H1 (cell line): Measurements from ENCODE around the gene RAB1A. TPM values are rescaled to one million over a fixed set of nuclear protein-coding genes. Genes with fewer than 3 reads are reported as not detected.

Experiments used
- CTCF ChIA-PET: fragments of 300-600 bp; sonication (Branson Sonifier 250); formaldehyde crosslinking; loops from one replicate; lab custom pipeline; 2021; ENCODE audit not compliant: partially characterized antibody; lab: Charles Lee
- POLR2A ChIA-PET: fragments of 300-600 bp; sonication (Branson Sonifier 250); formaldehyde crosslinking; loops from one replicate; lab custom pipeline; 2021; ENCODE audit warnings: inconsistent platforms; ENCODE audit not compliant: partially characterized antibody; lab: Charles Lee
- DNase-seq, 2 experiments: peaks; one replicate each; pipeline versions ENCODE4 v3.0.0 to v3.0.0-alpha.2; 2010 to 2022; ENCODE audit warnings: low spot score in 2 of 2, low read depth in 1 of 2, mixed read lengths in 1 of 2
- FAIRE-seq: peaks from 2 replicates; lab custom pipeline; 2011; peaks lifted over from hg19 to GRCh38; lab: Jason Lieb, UNC
- H2AFZ ChIP-seq: 2 replicates; pipeline ENCODE4 v1.8.1; 2012; ENCODE audit warnings: low read length, inconsistent platforms
- H2AK5ac ChIP-seq: 2 replicates; pipeline ENCODE4 v1.6.1; 2013; ENCODE audit warnings: low read depth, low read length
- H2BK120ac ChIP-seq: replicated peaks from 2 replicates; pipeline ENCODE3; 2013; ENCODE audit warnings: low read depth, low read length, inconsistent platforms
- H2BK12ac ChIP-seq: 2 replicates; pipeline ENCODE4 v1.6.1; 2013; ENCODE audit warnings: low read depth, low read length
- H2BK15ac ChIP-seq: 2 replicates; pipeline ENCODE4 v1.6.1; 2013; ENCODE audit warnings: low read length
- H2BK20ac ChIP-seq: 2 replicates; pipeline ENCODE4 v1.6.1; 2013; ENCODE audit warnings: low read length
- H2BK5ac ChIP-seq: 2 replicates; pipeline ENCODE4 v1.6.1; 2013; ENCODE audit warnings: low read depth, low read length
- H3K14ac ChIP-seq: 2 replicates; pipeline ENCODE4 v1.6.1; 2013; ENCODE audit warnings: inconsistent platforms; ENCODE audit not compliant: insufficient read length
- H3K18ac ChIP-seq: 2 replicates; pipeline ENCODE4 v1.6.1; 2013; ENCODE audit warnings: low read length; ENCODE audit errors: extremely low read depth
- H3K23ac ChIP-seq: 2 replicates; pipeline ENCODE4 v1.6.1; 2013; ENCODE audit warnings: inconsistent platforms; ENCODE audit not compliant: insufficient read length
- H3K23me2 ChIP-seq: 2 replicates; pipeline ENCODE4 v1.6.1; 2013; ENCODE audit warnings: low read depth, low read length
- H3K27ac ChIP-seq: 2 replicates; pipeline ENCODE4 v1.6.1; 2011; ENCODE audit warnings: low read depth, low read length, inconsistent platforms
- H3K27me3 ChIP-seq, 4 experiments: replicated peaks in 1 of 4; 1 replicate in 1 of 4; 2 replicates in 3 of 4; pipeline versions ENCODE4 v1.6.1 to v1.8.1; 2011 to 2013; ENCODE audit warnings: low read length in 3 of 4, mild to moderate bottlenecking in 3 of 4, inconsistent platforms in 2 of 4, mixed read lengths in 2 of 4, moderate library complexity in 1 of 4; ENCODE audit not compliant: control insufficient read depth in 3 of 4, insufficient read depth in 3 of 4; ENCODE audit errors: extremely low read depth in 1 of 4
- H3K36me3 ChIP-seq, 4 experiments: 2 replicates each; pipeline versions ENCODE4 v1.6.1 to v1.8.1; 2011 to 2013; ENCODE audit warnings: mild to moderate bottlenecking in 4 of 4, low read length in 3 of 4, moderate library complexity in 2 of 4, control low read depth in 1 of 4, inconsistent platforms in 1 of 4; ENCODE audit not compliant: insufficient read depth in 4 of 4, control insufficient read depth in 2 of 4
- H3K4ac ChIP-seq: replicated peaks from 2 replicates; pipeline ENCODE3; 2013; ENCODE audit warnings: low read length, low read depth, mixed read lengths, inconsistent platforms; ENCODE audit not compliant: insufficient read length
- H3K4me1 ChIP-seq, 4 experiments: replicated peaks in 1 of 4; 1 replicate in 1 of 4; 2 replicates in 3 of 4; pipeline versions ENCODE4 v1.6.1 to v1.8.1; 2011 to 2013; ENCODE audit warnings: low read length in 3 of 4, inconsistent platforms in 2 of 4, mixed read lengths in 1 of 4; ENCODE audit not compliant: insufficient read depth in 4 of 4, control insufficient read depth in 3 of 4
- H3K4me2 ChIP-seq, 2 experiments: 2 replicates each; pipeline versions ENCODE4 v1.6.1 to v1.8.1; 2011 to 2013; ENCODE audit warnings: low read depth in 2 of 2, low read length in 2 of 2, control low read depth in 1 of 2, inconsistent platforms in 1 of 2, mild to moderate bottlenecking in 1 of 2; ENCODE audit not compliant: insufficient read depth in 1 of 2
- H3K4me3 ChIP-seq, 4 experiments: fragments of 200-600, 300-600 bp in 1 of 4; sonication (generic), shearing (Covaris generic), sonication (Bioruptor Twin) in 1 of 4; 2 replicates each; pipeline versions ENCODE4 v1.5.1 to v1.8.1; 2011 to 2016; ENCODE audit warnings: low read length in 4 of 4, low read depth in 3 of 4, control low read depth in 2 of 4, inconsistent platforms in 2 of 4, mild to moderate bottlenecking in 2 of 4, mixed read lengths in 1 of 4, moderate library complexity in 1 of 4; ENCODE audit not compliant: insufficient read depth in 2 of 4; ENCODE audit errors: extremely low read depth in 1 of 4
- H3K56ac ChIP-seq: replicated peaks from 2 replicates; pipeline ENCODE3; 2013; ENCODE audit warnings: low read depth, mild to moderate bottlenecking, mixed read lengths, low read length, inconsistent platforms; ENCODE audit not compliant: insufficient read length
- H3K79me1 ChIP-seq: 2 replicates; pipeline ENCODE4 v1.6.1; 2013; ENCODE audit warnings: low read depth, low read length, control low read depth
- H3K79me2 ChIP-seq, 2 experiments: 2 replicates each; pipeline versions ENCODE4 v1.6.1 to v1.8.1; 2012 to 2013; ENCODE audit warnings: low read length in 2 of 2, mild to moderate bottlenecking in 2 of 2, inconsistent platforms in 1 of 2; ENCODE audit not compliant: insufficient read depth in 2 of 2, control insufficient read depth in 1 of 2
- H3K9ac ChIP-seq, 4 experiments: replicated peaks in 1 of 4; 1 replicate in 1 of 4; 2 replicates in 3 of 4; pipeline versions ENCODE4 v1.6.1 to v1.8.1; 2011 to 2013; ENCODE audit warnings: low read depth in 3 of 4, low read length in 3 of 4, control low read depth in 2 of 4, mild to moderate bottlenecking in 2 of 4, moderate library complexity in 2 of 4, inconsistent platforms in 1 of 4; ENCODE audit errors: extremely low read depth in 1 of 4
- H3K9me3 ChIP-seq, 2 experiments: 2 replicates each; pipeline versions ENCODE4 v1.6.1 to v1.8.1; 2012 to 2013; ENCODE audit warnings: mild to moderate bottlenecking in 2 of 2, moderate library complexity in 2 of 2, control low read depth in 1 of 2, inconsistent platforms in 1 of 2, low read depth in 1 of 2, low read length in 1 of 2, mixed read lengths in 1 of 2; ENCODE audit not compliant: insufficient read depth in 2 of 2
- H4K20me1 ChIP-seq, 2 experiments: replicated peaks in 1 of 2; 2 replicates each; pipeline versions ENCODE3 to v1.8.1; 2011 to 2013; ENCODE audit warnings: inconsistent platforms in 2 of 2, low read length in 2 of 2, mild to moderate bottlenecking in 1 of 2; ENCODE audit not compliant: insufficient read depth in 2 of 2, control insufficient read depth in 1 of 2
- H4K5ac ChIP-seq: 2 replicates; pipeline ENCODE4 v1.6.1; 2013; ENCODE audit warnings: low read length, low read depth, mixed read lengths, inconsistent platforms; ENCODE audit not compliant: insufficient read length
- H4K8ac ChIP-seq: 2 replicates; pipeline ENCODE4 v1.8.0; 2013; ENCODE audit warnings: mild to moderate bottlenecking, moderate library complexity, low read length, inconsistent platforms; ENCODE audit not compliant: insufficient read depth; ENCODE audit errors: extremely low read depth
- H4K91ac ChIP-seq: replicated peaks from 2 replicates; pipeline ENCODE3; 2013; ENCODE audit warnings: low read length, mixed read lengths, inconsistent platforms; ENCODE audit not compliant: insufficient read length
- CTCF ChIP-seq, 3 experiments: IDR thresholded peaks; 1 replicate in 2 of 3; 2 replicates in 1 of 3; pipeline versions ENCODE4 v1.5.1 to v1.6.1; 2011; ENCODE audit warnings: low read length in 3 of 3, mild to moderate bottlenecking in 3 of 3, inconsistent platforms in 2 of 3, low read depth in 1 of 3, moderate library complexity in 1 of 3; ENCODE audit not compliant: insufficient read depth in 1 of 3; ENCODE audit errors: control extremely low read depth in 1 of 3
- EGR1 ChIP-seq: IDR thresholded peaks from 2 replicates; pipeline ENCODE4 v1.6.1; 2011; ENCODE audit warnings: low read depth, low read length, borderline replicate concordance
- EP300 ChIP-seq, 2 experiments: IDR thresholded peaks; 1 replicate in 1 of 2; 2 replicates in 1 of 2; pipeline ENCODE4 v1.6.1; 2011 to 2012; ENCODE audit warnings: low read depth in 2 of 2, low read length in 2 of 2, mild to moderate bottlenecking in 2 of 2, borderline replicate concordance in 1 of 2, inconsistent platforms in 1 of 2, moderate library complexity in 1 of 2
- FOSL1 ChIP-seq: IDR thresholded peaks from 2 replicates; pipeline ENCODE4 v1.6.1; 2011; ENCODE audit warnings: mild to moderate bottlenecking, low read depth, low read length, moderate library complexity; ENCODE audit not compliant: insufficient read depth
- MAFK ChIP-seq: IDR thresholded peaks from 2 replicates; pipeline ENCODE4 v1.6.1; 2012; ENCODE audit warnings: low read depth, mild to moderate bottlenecking, improper control_type of control experiment, low read length
- RXRA ChIP-seq: IDR thresholded peaks from 2 replicates; pipeline ENCODE4 v1.6.1; 2011; ENCODE audit warnings: low read depth, mild to moderate bottlenecking, low read length, moderate library complexity; ENCODE audit not compliant: insufficient read depth
- SAP30 ChIP-seq: fragments of 300-600 bp; sonication (generic); IDR thresholded peaks from 2 replicates; pipeline ENCODE4 v1.7.1; 2012; ENCODE audit warnings: low read length, moderate library complexity, mild to moderate bottlenecking, inconsistent platforms; ENCODE audit not compliant: insufficient read depth, insufficient replicate concordance
- SP4 ChIP-seq: IDR thresholded peaks from 2 replicates; pipeline ENCODE4 v1.6.1; 2012; ENCODE audit warnings: low read length, inconsistent platforms
- YY1 ChIP-seq: IDR thresholded peaks from 2 replicates; pipeline ENCODE4 v1.6.1; 2011; ENCODE audit warnings: low read depth, mild to moderate bottlenecking, low read length
- ZNF274 ChIP-seq: IDR thresholded peaks from 2 replicates; pipeline ENCODE4 v1.7.0; 2012; ENCODE audit warnings: low read length, borderline replicate concordance; ENCODE audit errors: extremely low read depth
- WGBS, 2 experiments: shearing (Covaris generic) in 1 of 2; methylation state at CpG; one replicate each; pipeline versions ENCODE4 v1.1.6 to v1.1.7; 2013 to 2015; ENCODE audit warnings: low lambda C conversion rate in 2 of 2, mixed read lengths in 2 of 2, inconsistent platforms in 1 of 2, low coverage in 1 of 2, missing lambda C conversion rate in 1 of 2; ENCODE audit not compliant: insufficient replicate concordance in 2 of 2, insufficient coverage in 1 of 2, insufficient read length in 1 of 2; ENCODE audit errors: extremely low coverage in 1 of 2, missing lambda C conversion rate in 1 of 2; 5-methylcytosine and 5-hydroxymethylcytosine counted together
- polyA plus RNA-seq, 7 experiments: library from polyadenylated mRNA; depleted of rRNA in 3 of 7; stranded (reverse) in 5 of 7; unstranded in 2 of 7; fragments of >200 nt in 5 of 7; fragments of 200-250 nt in 2 of 7; gene quantifications; 1 replicate in 5 of 7; 2 replicates in 1 of 7; 4 replicates in 1 of 7; pipeline versions ENCODE4 v1.2.1 to v1.2.3, GENCODE V29; 2011 to 2013; ENCODE audit warnings: missing spikeins in 2 of 7, mixed read lengths in 2 of 7
- total RNA-seq: library from RNA; stranded (reverse); fragmentation: NEBNext Ultra II Directional; extraction: Animal tissue kit (Norgen Biotek cat#: 25700); gene quantifications from 2 replicates; pipeline ENCODE4 v1.2.1, GENCODE V29; 2021

Gene RAB1A
- total and polyA plus RNA-seq, 2 of the 8 experiments (the other 6 are each of a cell fraction or from before 2014, with no cell fraction given): 77.9 to 120 TPM

GRCh38 chr2:65070856-65071255, 59.0 kb downstream of the RAB1A start:
- H2BK12ac ChIP-seq: no peak overlapping the region
- H2AK5ac ChIP-seq: no peak overlapping the region
- H3K79me2 ChIP-seq: peaks cover 0 to 24% of the 10 kb centered on the region in 2 experiments; a peak in 2 of 4 replicates
- no peaks in the 10 kb centered on the region for H3K23me2 ChIP-seq
- H3K56ac ChIP-seq: no peak overlapping the region
- H2BK120ac ChIP-seq: no peak overlapping the region
- no peak overlapping the region for H3K4me3 ChIP-seq
- no peak overlapping the region for H3K4me2 ChIP-seq
- no peak overlapping the region for H3K4ac ChIP-seq
- H3K36me3 ChIP-seq: peaks cover 20 to 63% (median 36%) of the 10 kb centered on the region in 4 experiments
- no peak overlapping the region for H4K8ac ChIP-seq
- H3K9ac ChIP-seq: no peak overlapping the region
- ChIA-PET CTCF (interaction anchor here (0.7 to 2.6 kb wide), 16 partner anchors 12 to 152 kb away, joined by 3 to 20 read pairs (median 4); no protein-coding TSS in a partner anchor), POLR2A (interaction anchor here (0.8 to 3.8 kb wide), 5 partner anchors 12 to 15 kb away, joined by 3 to 33 read pairs (median 3); partner anchors contain the start of gene CEP68)
- H2BK15ac ChIP-seq: no peak overlapping the region
- no peak overlapping the region for H3K23ac ChIP-seq
- H4K20me1 ChIP-seq: peaks cover 14 to 16% of the 10 kb centered on the region in 2 experiments
- DNase-seq (no peak), FAIRE-seq (no peak)
- no peak overlapping the region for H3K14ac ChIP-seq
- H4K5ac ChIP-seq: no peak overlapping the region
- H3K18ac ChIP-seq: no peak overlapping the region
- peaks cover 0 to 3% (median 0%) of the 10 kb centered on the region in 4 experiments; a peak in 1 of 7 replicates for H3K4me1 ChIP-seq
- no peak overlapping the region for H4K91ac ChIP-seq
- H3K9me3 ChIP-seq: no peaks in the 10 kb centered on the region
- H3K27ac ChIP-seq: no peak overlapping the region
- no peak overlapping the region for H2BK20ac ChIP-seq
- WGBS, 2 experiments: 89% methylated on average over 6 of the region's 6 CpGs; no CpG with 5 or more reads in 1 of the 2 experiments
- no peak for TF ChIP-seq FOSL1
- no peak for TF ChIP-seq MAFK
- TF ChIP-seq RXRA: no peak
- no peak for TF ChIP-seq SAP30
- TF ChIP-seq EP300 (IDR thresholded peaks at IDR 0.05; ENCODE audit: borderline replicate concordance in 1 of 2, low read depth in 2 of 2, low read length in 2 of 2): no peak
- no peak for TF ChIP-seq ZNF274
- no peak for TF ChIP-seq SP4
- TF ChIP-seq EGR1: no peak
- TF ChIP-seq YY1: no peak
- no peak for TF ChIP-seq CTCF (IDR thresholded peaks at IDR 0.05; ENCODE audit: control extremely low read depth in 1 of 3, insufficient read depth in 1 of 3, low read depth in 1 of 3, low read length in 3 of 3)
- no peak overlapping the region for H2AFZ ChIP-seq
- H2BK5ac ChIP-seq: no peak overlapping the region
- H3K79me1 ChIP-seq: peaks cover 11% of the 10 kb centered on the region; the same call in 1 of the 2 replicates
- H3K27me3 ChIP-seq: no peaks in the 10 kb centered on the region
